Parathyroid adenoma (tissue), 2 donors: ENCODE results near the gene RGS6.
A peak's percentile ranks its signal among the peaks of the same experiment; 100 is the strongest.

Experiments
- H2AFZ ChIP-seq: fragments of 300-600 bp; sonication (generic); one replicate; pipeline ENCODE4 v1.7.0; 2017; ENCODE audit warnings: antibody characterized with exemption, mild to moderate bottlenecking
- H3K27ac ChIP-seq: fragments of 300-600 bp; sonication (generic); one replicate; pipeline ENCODE4 v1.7.0; 2017
- H3K27me3 ChIP-seq: fragments of 300-600 bp; sonication (generic); one replicate; pipeline ENCODE4 v1.7.0; 2017; ENCODE audit warnings: low read length; ENCODE audit not compliant: control insufficient read depth, insufficient read depth
- H3K36me3 ChIP-seq: fragments of 300-600 bp; sonication (generic); one replicate; pipeline ENCODE4 v1.7.0; 2017; ENCODE audit warnings: low read length; ENCODE audit not compliant: control insufficient read depth, insufficient read depth
- H3K4me1 ChIP-seq: fragments of 300-600 bp; sonication (generic); one replicate; pipeline ENCODE4 v1.7.0; 2017; ENCODE audit warnings: control low read depth
- H3K4me2 ChIP-seq: fragments of 300-600 bp; sonication (generic); one replicate; pipeline ENCODE4 v1.7.0; 2017; ENCODE audit warnings: low read length
- H3K4me3 ChIP-seq: fragments of 300-600 bp; sonication (generic); one replicate; pipeline ENCODE4 v1.7.0; 2017; ENCODE audit warnings: low read depth, low read length
- H3K79me2 ChIP-seq: fragments of 300-600 bp; sonication (generic); one replicate; pipeline ENCODE4 v1.7.0; 2017; ENCODE audit warnings: control low read depth
- H3K9ac ChIP-seq: fragments of 300-600 bp; sonication (generic); one replicate; pipeline ENCODE4 v1.7.0; 2017; ENCODE audit warnings: mild to moderate bottlenecking
- H3K9me3 ChIP-seq: fragments of 300-600 bp; sonication (generic); one replicate; pipeline ENCODE4 v1.7.0; 2017; ENCODE audit warnings: low read length; ENCODE audit not compliant: control insufficient read depth
- TF ChIP-seq, protein P1 (sequence below): fragments of 300-600 bp; sonication (generic); IDR thresholded peaks from one replicate; pipeline ENCODE4 v1.7.0; 2017; ENCODE audit warnings: antibody characterized with exemption, mild to moderate bottlenecking
- donor health status: primary hyperparathyroidism.

RGS6 gene

DNA sequence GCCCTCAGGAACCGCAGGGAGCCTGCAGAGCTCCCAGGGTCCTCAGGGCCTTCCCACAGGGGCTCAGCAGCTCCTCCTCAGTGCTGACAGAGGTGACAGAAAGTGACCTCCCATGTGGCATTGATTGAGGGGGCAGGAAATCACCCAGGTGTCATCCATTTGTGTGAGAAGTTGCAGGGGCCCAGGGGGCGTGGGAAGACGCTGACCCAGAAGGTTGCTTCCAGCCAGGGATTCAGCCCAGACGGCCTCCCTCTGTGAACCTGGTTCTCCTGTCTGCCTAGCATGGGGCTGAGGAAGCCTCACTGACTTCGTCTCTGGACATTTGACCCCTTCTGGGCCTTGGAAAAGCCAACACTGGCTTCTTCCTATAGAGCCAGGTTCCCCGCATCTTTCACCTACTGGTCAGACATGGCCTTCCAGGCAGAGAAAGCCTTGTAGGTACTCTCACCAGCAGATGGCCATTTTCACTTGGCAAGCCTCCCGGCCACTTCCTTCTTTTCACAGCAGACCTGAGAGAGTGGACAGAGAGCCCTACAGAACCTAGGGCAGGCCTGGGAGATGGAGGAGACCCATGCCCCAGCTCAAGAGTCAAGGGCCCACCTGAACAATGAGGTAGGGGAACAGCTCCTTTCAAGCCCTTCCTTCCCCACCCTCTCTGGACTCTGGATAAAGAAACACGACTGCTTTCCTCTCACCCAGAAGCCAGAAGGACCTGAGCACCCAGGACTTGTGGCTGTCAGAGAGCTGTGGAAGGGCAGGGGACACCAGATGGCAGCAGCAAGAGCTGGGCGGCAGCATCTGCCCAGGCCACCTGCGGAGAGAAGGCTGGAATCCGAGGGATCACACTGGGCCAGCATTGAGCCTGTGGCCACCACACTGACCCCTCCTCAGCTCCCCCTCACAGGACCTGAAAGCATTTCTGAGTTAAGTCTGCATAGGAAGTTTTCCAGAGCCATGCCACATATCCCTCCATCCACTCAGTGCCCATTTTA is 583.8 kb downstream of the RGS6 start:
- H3K27me3 ChIP-seq: no peaks in the 10 kb centered on the region
- H3K9ac ChIP-seq: no peak overlapping the region
- H3K9me3 ChIP-seq: no peaks in the 10 kb centered on the region
- H2AFZ ChIP-seq: no peak overlapping the region
- H3K36me3 ChIP-seq: no peaks in the 10 kb centered on the region
- TF ChIP-seq, protein P1, sequence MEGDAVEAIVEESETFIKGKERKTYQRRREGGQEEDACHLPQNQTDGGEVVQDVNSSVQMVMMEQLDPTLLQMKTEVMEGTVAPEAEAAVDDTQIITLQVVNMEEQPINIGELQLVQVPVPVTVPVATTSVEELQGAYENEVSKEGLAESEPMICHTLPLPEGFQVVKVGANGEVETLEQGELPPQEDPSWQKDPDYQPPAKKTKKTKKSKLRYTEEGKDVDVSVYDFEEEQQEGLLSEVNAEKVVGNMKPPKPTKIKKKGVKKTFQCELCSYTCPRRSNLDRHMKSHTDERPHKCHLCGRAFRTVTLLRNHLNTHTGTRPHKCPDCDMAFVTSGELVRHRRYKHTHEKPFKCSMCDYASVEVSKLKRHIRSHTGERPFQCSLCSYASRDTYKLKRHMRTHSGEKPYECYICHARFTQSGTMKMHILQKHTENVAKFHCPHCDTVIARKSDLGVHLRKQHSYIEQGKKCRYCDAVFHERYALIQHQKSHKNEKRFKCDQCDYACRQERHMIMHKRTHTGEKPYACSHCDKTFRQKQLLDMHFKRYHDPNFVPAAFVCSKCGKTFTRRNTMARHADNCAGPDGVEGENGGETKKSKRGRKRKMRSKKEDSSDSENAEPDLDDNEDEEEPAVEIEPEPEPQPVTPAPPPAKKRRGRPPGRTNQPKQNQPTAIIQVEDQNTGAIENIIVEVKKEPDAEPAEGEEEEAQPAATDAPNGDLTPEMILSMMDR: no peak
- no peaks in the 10 kb centered on the region for H3K79me2 ChIP-seq
- no peak overlapping the region for H3K27ac ChIP-seq
- H3K4me3 ChIP-seq: no peak overlapping the region
- H3K4me2 ChIP-seq: no peak overlapping the region
- H3K4me1 ChIP-seq: peaks cover 23% of the 10 kb centered on the region

DNA sequence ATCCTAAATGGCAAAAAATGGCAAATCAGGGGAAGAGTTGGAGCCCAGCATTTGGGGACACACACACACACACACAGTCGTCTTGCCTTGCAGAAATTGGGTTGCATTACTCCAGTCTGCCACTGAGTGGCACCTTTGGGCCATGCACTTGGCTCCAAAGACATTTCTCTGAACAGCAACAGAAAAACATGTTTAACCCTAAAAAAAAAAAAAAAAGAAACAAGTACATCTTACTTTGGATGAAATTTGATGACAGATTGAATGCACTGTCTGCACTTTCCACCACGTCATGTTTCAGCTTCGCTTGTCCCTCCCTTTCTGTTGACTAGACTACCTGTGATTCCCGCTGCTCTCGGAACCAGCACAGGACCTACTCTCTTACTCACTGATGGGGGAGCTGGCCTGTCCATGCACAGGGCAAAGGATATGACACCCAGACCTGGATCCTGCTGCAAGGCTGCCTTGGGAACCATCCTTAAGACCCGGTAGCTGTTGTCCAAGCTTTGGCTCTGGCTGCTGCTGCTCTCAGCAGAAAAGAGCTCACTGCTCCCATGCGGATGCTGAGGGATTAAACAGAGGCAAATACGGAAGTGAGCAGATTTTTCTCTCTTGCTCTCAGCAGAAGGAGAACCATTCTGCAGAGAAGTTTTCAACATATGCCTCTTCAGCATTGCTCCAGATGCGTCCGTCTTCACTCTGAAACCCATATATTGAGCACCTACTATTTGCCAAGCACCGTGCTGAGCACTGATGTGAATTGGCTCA is 584.9 kb downstream of the RGS6 start:
- peaks cover 23% of the 10 kb centered on the region for H3K4me1 ChIP-seq
- H3K4me2 ChIP-seq: peak overlapping the region; percentile 54
- no peaks in the 10 kb centered on the region for H3K9me3 ChIP-seq
- H3K79me2 ChIP-seq: no peaks in the 10 kb centered on the region
- H3K4me3 ChIP-seq: peak overlapping the region; percentile 15
- no peaks in the 10 kb centered on the region for H3K36me3 ChIP-seq
- H3K27ac ChIP-seq: peak overlapping the region; percentile 52
- peak overlapping the region; percentile 65 for H2AFZ ChIP-seq
- TF ChIP-seq, protein P1: peak; percentile 97
- no peak overlapping the region for H3K9ac ChIP-seq
- H3K27me3 ChIP-seq: no peaks in the 10 kb centered on the region

DNA sequence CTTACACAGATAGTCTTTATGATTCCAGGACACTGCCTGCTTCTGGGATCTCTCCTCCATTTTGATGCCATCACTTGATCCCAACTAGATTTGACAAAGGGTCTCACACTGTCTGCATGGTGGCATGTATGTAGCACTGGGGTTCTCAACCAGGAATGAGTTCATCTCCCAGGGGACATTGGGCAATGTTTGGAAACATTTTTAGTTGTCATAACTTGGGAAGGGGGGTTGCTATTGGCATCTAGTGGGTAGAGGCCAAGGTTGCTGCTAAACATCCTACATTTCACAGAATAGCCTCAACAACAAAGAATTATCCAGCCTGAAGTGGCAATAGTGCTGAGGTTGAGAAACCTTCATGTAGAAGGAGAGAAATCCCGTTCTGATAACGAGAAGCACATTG is 585.5 kb downstream of the RGS6 start:
- peak overlapping the region; percentile 52 for H3K27ac ChIP-seq
- H3K4me2 ChIP-seq: no peak overlapping the region
- H3K79me2 ChIP-seq: no peaks in the 10 kb centered on the region
- H3K4me3 ChIP-seq: no peak overlapping the region
- H3K9ac ChIP-seq: no peak overlapping the region
- TF ChIP-seq, protein P1: no peak
- no peak overlapping the region for H2AFZ ChIP-seq
- no peaks in the 10 kb centered on the region for H3K36me3 ChIP-seq
- H3K9me3 ChIP-seq: no peaks in the 10 kb centered on the region
- no peaks in the 10 kb centered on the region for H3K27me3 ChIP-seq
- peaks cover 18% of the 10 kb centered on the region for H3K4me1 ChIP-seq

DNA sequence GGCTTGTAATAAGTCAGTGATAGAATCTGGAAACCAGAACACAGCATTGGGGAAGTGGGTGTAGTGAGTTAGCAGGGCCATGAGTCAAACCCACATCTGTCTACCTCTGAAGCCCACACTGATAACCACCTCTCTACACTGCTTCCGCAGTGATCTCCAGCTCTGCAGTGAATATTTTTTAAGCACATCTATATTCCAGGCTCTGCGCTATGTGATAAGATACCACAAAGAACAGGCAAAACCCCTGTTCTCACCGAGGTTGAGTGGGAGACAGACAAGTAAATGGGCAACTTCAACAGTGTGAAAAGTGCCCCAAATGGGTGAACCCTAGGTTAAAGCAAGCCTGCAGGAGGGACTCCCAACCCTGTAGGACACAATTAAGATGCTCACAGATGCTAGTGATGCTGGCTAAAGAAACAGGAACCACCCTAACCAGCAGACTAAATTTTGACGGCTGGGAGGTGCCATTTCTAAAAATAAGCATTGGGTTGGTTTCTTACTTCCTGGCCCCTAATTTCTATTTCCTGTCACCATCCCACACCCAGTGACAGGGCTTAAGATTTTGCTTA is 586.7 kb downstream of the RGS6 start:
- Histone ChIP-seq H3K27ac (no peak overlapping the region), H3K9ac (no peak overlapping the region), H2AFZ (no peak overlapping the region), H3K9me3 (no peaks in the 10 kb centered on the region), H3K4me2 (no peak overlapping the region), H3K36me3 (no peaks in the 10 kb centered on the region), H3K4me1 (peaks cover 13% of the 10 kb centered on the region), H3K79me2 (no peaks in the 10 kb centered on the region), H3K27me3 (no peaks in the 10 kb centered on the region), H3K4me3 (no peak overlapping the region)
- TF ChIP-seq, protein P1: no peak
